Right atrium auricular region (tissue), 2 donors: ENCODE results near the gene SPAG9. TPM values are rescaled to one million over a fixed set of nuclear protein-coding genes. Genes with fewer than 3 reads are reported as not detected.

Experiments used
- DNase-seq: peaks from one replicate; pipeline ENCODE4 v3.0.0-alpha.2; 2019; ENCODE audit warnings: low spot score
- H3K27ac ChIP-seq, 2 donors: fragments of 200-600 bp; sonication (generic); 1 replicate in 1 of 2; 2 replicates in 1 of 2; pipeline ENCODE4 v1.5.1; 2016 to 2019
- H3K27me3 ChIP-seq, 2 donors: fragments of 200-600 bp; sonication (generic); one replicate each; pipeline versions ENCODE4 v1.5.1 to v1.6.0; 2017 to 2019
- H3K36me3 ChIP-seq: fragments of 200-600 bp; sonication (generic); one replicate; pipeline ENCODE4 v1.5.1; 2016
- H3K4me1 ChIP-seq, 2 donors: fragments of 200-600 bp; sonication (generic); one replicate each; pipeline versions ENCODE4 v1.5.1 to v1.6.0; 2017 to 2019
- H3K4me3 ChIP-seq, 2 donors: fragments of 200-600 bp; sonication (generic); 1 replicate in 1 of 2; 2 replicates in 1 of 2; pipeline ENCODE4 v1.5.1; 2017 to 2019; ENCODE audit warnings: mild to moderate bottlenecking in 1 of 2, moderate library complexity in 1 of 2
- H3K9me3 ChIP-seq, 2 donors: fragments of 200-600 bp; sonication (generic); one replicate each; pipeline ENCODE4 v1.5.1; 2019
- total RNA-seq, 2 donors: library from RNA; depleted of rRNA; stranded (reverse); fragments of >200 nt; gene quantifications; one replicate each; pipeline ENCODE4 v1.1.0, GENCODE V29; 2016
- TF ChIP-seq, protein P1 (sequence below), 2 donors: fragments of 200-600 bp; sonication (generic); IDR thresholded peaks; one replicate each; pipeline ENCODE4 v1.5.1; 2019; ENCODE audit warnings: antibody characterized with exemption in 2 of 2

SPAG9 gene
- total RNA-seq, 2 donors from 2014 or later = 56.4 to 56.5 TPM

DNA sequence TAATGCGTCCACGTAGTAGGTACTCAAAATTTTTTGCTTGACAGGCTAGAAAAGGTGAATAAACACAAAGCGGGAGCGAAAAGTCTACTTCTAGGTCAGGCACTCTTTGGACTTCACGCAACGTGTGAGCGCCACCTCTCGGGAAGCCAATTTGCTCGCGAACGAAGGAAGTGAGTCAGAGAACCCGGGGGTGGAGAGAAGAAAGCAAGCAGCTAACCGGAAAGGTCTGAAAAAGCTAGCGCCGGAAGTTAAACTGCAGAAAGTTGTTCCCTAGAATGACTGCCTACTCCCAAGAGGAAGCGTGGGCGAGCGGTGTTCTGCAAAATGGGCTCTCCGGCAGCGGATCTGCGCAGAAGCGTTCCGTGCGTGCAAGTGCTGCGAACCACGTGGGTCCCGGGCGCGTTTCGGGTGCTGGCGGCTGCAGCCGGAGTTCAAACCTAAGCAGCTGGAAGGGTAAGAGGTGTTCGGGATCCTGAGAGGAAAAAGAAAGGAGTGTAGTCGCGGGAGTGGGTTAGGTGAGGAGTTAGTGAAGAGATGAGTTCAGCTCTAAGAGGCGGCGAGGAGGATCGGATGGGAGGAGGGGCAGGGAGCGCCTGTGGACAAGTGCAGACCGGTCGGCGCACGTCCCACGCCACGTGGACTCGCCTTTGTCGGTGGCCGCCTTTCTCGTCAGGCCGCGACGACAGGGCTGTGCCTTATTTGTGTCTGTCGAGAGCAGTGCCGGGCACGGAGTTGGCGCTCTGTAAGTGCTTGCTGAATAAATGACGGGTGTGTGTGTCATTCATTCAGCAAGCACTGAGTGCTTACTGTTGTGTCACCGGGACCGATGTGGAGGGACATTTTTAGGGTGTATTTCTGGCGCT is 32.8 kb upstream of the SPAG9 start, which contains the start of gene NME1:
TSS of gene NME1 (plus strand) at position 350 of the 863 bp plus-strand sequence. CDS start 2,096 bp downstream, outside the sequence.
- DNase-seq = peak; percentile 98
- H3K9me3 ChIP-seq = no peaks in the 10 kb centered on the region
- TF ChIP-seq, protein P1, sequence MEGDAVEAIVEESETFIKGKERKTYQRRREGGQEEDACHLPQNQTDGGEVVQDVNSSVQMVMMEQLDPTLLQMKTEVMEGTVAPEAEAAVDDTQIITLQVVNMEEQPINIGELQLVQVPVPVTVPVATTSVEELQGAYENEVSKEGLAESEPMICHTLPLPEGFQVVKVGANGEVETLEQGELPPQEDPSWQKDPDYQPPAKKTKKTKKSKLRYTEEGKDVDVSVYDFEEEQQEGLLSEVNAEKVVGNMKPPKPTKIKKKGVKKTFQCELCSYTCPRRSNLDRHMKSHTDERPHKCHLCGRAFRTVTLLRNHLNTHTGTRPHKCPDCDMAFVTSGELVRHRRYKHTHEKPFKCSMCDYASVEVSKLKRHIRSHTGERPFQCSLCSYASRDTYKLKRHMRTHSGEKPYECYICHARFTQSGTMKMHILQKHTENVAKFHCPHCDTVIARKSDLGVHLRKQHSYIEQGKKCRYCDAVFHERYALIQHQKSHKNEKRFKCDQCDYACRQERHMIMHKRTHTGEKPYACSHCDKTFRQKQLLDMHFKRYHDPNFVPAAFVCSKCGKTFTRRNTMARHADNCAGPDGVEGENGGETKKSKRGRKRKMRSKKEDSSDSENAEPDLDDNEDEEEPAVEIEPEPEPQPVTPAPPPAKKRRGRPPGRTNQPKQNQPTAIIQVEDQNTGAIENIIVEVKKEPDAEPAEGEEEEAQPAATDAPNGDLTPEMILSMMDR (IDR thresholded peaks at IDR 0.05) = peak; percentile 43 to 87

DNA sequence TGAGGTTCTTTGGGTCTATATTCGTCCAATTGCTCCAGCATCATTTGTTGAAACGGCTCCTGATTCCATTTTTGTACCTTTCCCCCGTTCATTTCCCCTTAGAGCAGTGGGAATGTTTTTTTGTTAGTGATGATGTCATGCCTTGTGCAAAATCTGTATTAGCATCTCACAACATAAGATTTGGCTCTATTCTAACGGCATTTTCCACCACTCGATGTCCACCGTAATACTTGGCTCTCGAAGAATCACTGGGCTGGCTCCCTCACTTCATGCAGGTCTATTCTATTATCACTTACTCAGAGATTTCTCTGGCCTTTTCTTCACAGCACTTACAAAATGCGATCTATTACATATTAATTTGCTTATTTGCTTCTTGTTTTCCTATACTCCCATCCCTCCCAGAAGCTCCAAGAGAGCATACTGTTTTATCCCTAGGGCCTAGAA is 32.1 kb upstream of the SPAG9 start:
- Histone ChIP-seq H3K27me3 (no peaks in the 10 kb centered on the region), H3K4me3 (peak overlapping the region; percentile 54 to 71), H3K27ac (peak overlapping the region; percentile 90 to 95), H3K36me3 (no peaks in the 10 kb centered on the region), H3K9me3 (no peaks in the 10 kb centered on the region), H3K4me1 (peaks cover 0 to 19% of the 10 kb centered on the region in 2 donors)
- no peak for DNase-seq
- TF ChIP-seq, protein P1 (IDR thresholded peaks at IDR 0.05) = no peak

More for the DNA sequence above, 32.8 kb upstream of the SPAG9 start, which contains the start of gene NME1:
- Histone ChIP-seq H3K4me1 (peaks cover 0 to 19% of the 10 kb centered on the region in 2 donors), H3K4me3 (peak within 1 kb of the TSS; percentile 54 to 71), H3K36me3 (no peaks in the 10 kb centered on the region), H3K27me3 (no peaks in the 10 kb centered on the region), H3K27ac (peak within 1 kb of the TSS; percentile 90 to 95)

DNA sequence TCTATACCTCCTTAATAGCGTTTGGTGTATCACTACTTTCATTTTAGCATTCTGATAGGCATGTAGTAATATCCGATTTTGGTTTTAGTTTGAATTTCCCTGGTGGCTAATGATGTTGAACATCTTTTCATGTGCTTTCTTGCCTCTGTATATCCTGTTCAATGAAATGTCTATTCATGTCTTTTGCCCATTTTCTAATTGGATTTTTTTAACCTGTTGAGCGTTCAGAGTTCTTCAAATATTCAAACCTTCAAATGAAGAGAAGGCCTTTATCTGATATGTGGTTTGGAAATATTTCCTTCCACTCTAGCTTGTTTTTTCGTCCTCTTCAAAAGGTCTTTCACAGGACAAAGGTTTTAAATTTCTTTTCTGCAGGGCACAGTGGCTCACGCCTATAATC is 30.3 kb upstream of the SPAG9 start:
- TF ChIP-seq, protein P1 (IDR thresholded peaks at IDR 0.05) = no peak
- DNase-seq = no peak
- H3K4me1 ChIP-seq = peaks cover 0 to 19% of the 10 kb centered on the region in 2 donors
- H3K4me3 ChIP-seq = no peak overlapping the region
- no peaks in the 10 kb centered on the region for H3K36me3 ChIP-seq
- no peaks in the 10 kb centered on the region for H3K9me3 ChIP-seq
- H3K27me3 ChIP-seq = no peaks in the 10 kb centered on the region
- no peak overlapping the region for H3K27ac ChIP-seq

DNA sequence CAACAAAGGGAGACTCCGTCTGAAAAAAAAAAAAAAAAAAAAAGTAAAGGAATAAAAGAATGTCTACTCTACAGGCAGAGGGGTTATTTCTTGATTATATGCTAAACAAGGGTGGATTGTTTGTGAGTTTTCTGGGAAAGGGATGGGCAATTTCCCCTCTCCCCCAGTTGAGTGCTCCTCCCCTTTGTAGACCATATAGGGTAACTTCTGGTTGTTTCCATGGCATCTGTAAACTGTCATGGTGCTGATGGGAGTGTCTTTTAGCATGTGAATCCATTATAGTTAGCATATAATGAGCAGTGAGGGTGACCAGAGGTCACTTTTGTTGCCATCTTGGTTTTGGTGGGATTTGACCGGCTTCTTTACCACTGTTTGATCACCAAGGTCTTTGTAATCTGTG is 28.5 kb upstream of the SPAG9 start:
- Histone ChIP-seq H3K4me1 (peaks cover 0 to 8% of the 10 kb centered on the region in 2 donors), H3K36me3 (no peaks in the 10 kb centered on the region), H3K27ac (no peak overlapping the region), H3K9me3 (no peaks in the 10 kb centered on the region), H3K4me3 (no peak overlapping the region), H3K27me3 (no peaks in the 10 kb centered on the region)
- TF ChIP-seq, protein P1 (IDR thresholded peaks at IDR 0.05) = no peak
- DNase-seq = no peak

DNA sequence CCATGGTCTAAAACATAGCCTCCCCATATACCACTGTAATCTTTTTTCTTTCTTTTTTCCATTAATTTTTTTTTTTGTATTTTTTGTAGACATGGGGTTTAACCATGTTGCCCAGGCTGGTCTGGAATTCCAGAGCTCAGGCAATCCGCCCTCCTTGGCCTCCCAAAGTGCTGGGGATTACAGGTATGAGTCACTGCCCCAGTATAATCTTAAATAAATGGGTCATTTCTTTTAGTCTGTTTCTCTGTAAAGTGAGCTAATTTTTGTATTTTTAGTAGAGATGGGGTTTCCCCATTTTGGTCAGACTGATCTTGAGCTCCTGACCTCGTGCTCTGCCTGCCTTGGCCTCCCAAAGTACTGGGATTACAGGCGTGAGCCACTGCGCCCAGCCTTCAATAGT is 27.0 kb upstream of the SPAG9 start:
- H3K36me3 ChIP-seq = no peaks in the 10 kb centered on the region
- no peak overlapping the region for H3K4me3 ChIP-seq
- H3K4me1 ChIP-seq = peaks cover 0 to 2% of the 10 kb centered on the region in 2 donors
- TF ChIP-seq, protein P1 (IDR thresholded peaks at IDR 0.05) = no peak
- no peaks in the 10 kb centered on the region for H3K9me3 ChIP-seq
- no peak overlapping the region for H3K27ac ChIP-seq
- no peak for DNase-seq
- no peaks in the 10 kb centered on the region for H3K27me3 ChIP-seq
